HG02623 (cell line): Measurements from ENCODE around the gene SOWAHA.
"Not testable (repeated sequence)": the region's sequence is repeated elsewhere in the genome, so short reads cannot be mapped to it uniquely, and the experiment has no call there.

ENCODE experiments used
- ATAC-seq: cut with Tn5 transposase; IDR thresholded peaks from one replicate; pipeline ENCODE4 v1.9.1; 2021; ENCODE audit warnings: moderate library complexity; ENCODE audit not compliant: unreplicated experiment

Gene SOWAHA

DNA sequence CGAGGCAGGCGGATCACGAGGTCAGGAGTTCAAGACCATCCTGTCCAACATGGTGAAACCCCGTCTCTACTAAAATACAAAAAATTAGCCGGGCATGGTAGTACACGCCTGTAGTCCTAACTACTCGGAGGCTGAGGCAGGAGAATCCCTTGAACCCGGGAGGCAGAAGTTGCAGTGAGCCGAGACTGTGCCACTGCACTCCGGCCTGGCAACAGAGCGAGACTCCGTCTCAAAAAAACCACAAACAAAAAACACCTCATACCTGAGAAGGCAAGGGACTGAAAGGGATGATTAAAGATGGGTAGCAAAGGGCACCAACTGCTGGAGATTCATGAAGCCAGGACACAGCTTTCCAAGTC lies 6.3 kb upstream of the SOWAHA start:
- not testable (repeated sequence) for ATAC-seq

- no peak for ATAC-seq
Observed at GRCh38 chr5:132807163-132807838, 5.8 kb upstream of the SOWAHA start.

- no peak for ATAC-seq
Observed at GRCh38 chr5:132808448-132808847, 4.7 kb upstream of the SOWAHA start.

GRCh38 chr5:132808866-132809265 lies 4.2 kb upstream of the SOWAHA start:
- ATAC-seq = no peak

- ATAC-seq = no peak
Observed at GRCh38 chr5:132810605-132811004, 2.5 kb upstream of the SOWAHA start.

DNA sequence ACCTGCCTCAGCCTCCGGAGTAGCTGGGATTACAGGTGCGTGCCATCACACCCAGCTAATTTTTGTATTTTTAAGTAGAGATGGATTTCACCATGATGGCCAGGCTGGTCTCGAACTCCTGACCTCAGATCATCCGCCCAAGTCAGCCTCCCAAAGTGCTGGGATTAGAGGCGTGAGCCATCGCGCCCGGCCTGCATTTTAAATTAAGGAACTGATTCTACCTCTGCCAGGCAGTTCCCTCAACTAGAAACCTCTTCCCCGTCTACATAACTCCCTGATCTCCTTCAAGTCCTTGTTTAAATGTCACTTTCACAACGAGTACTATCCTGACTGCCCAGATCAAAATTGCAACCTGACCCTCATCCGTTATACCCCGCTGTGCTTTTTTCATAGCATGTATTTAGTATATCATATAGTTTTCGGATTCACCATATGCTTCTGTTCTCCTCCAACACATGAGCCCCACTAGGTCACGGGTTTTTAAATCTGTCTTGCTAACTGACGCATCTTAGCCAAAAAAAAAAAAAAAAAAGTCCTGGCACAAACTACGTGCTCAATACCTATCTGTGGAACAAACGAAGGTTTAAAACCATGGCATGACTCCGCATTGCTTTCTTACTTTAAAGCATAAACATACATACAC lies 858 bp upstream of the SOWAHA start:
- ATAC-seq = no peak

DNA sequence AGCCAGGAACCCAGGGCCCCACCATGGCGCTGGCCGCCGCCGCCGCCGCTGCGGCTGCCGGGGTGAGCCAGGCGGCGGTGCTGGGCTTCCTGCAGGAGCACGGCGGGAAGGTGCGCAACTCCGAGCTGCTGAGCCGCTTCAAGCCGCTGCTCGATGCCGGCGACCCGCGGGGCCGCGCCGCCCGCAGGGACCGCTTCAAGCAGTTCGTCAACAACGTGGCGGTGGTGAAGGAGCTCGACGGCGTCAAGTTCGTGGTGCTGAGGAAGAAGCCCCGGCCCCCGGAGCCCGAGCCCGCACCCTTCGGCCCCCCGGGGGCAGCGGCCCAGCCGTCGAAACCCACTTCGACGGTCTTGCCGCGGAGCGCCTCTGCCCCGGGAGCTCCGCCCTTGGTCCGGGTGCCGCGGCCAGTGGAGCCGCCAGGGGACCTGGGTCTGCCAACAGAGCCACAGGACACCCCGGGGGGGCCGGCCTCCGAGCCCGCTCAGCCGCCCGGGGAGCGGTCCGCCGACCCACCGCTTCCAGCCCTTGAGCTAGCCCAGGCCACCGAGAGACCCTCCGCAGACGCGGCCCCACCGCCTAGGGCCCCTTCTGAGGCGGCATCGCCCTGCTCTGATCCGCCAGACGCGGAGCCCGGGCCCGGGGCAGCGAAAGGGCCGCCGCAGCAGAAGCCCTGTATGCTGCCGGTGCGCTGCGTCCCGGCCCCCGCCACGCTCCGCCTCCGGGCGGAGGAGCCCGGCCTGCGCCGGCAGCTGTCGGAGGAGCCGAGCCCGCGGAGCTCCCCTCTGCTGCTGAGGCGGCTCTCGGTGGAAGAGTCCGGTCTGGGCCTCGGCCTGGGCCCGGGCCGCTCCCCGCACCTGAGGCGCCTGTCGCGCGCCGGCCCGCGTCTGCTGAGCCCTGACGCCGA lies 749 bp downstream of the SOWAHA start:
- no peak for ATAC-seq

- no peak for ATAC-seq
Observed at GRCh38 chr5:132814503-132815294, 1.6 kb downstream of the SOWAHA start.

- no peak for ATAC-seq
Observed at GRCh38 chr5:132815454-132815853, 2.4 kb downstream of the SOWAHA start.

DNA sequence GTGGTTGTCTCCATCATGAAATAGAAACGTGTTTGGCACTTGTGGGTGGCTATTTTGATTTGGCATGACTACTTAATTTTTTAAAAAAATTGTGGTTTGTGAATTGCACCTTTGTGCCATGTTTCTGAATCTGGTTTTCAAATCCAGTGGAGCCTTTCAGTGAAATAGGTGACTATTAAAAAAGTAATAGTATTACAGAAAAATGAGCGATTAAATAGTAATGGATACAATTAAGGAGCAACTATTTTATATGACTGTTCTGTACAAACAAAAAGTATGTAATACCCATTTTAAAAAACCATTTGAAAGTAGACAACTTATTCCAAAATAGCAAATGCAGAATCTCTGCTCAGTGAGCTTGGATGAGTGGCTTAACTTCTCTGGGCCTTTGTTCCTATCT lies 3.0 kb downstream of the SOWAHA start:
- ATAC-seq = no peak

- ATAC-seq = no peak
Observed at GRCh38 chr5:132816554-132816953, 3.5 kb downstream of the SOWAHA start.

GRCh38 chr5:132817011-132817410 lies 3.9 kb downstream of the SOWAHA start:
- ATAC-seq = no peak

- ATAC-seq = no peak
Observed at GRCh38 chr5:132819468-132819867, 6.4 kb downstream of the SOWAHA start.

GRCh38 chr5:132820162-132820754 lies 7.2 kb downstream of the SOWAHA start:
- ATAC-seq = peak; percentile 70

- ATAC-seq = no peak
Observed at GRCh38 chr5:132821350-132821749, 8.2 kb downstream of the SOWAHA start.

DNA sequence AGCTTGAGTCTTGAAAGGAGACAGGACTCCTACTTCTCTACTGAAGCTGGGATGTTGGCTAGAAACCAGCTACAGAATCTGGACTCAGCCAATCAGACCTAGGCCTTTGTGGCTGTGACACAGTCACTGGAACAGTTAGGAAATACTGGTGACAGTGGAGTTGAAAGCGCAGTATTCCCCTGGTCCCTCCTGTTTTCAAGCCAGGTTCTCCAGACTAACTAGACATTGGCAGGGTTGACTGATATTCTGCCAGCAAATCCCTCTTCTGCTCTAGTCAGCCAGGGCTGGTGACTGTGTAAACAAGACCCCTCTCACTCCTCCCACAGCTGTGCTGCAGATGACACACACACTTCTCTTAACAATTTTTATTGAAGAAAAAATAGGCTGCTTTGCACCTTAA lies 8.7 kb downstream of the SOWAHA start:
- no peak for ATAC-seq

DNA sequence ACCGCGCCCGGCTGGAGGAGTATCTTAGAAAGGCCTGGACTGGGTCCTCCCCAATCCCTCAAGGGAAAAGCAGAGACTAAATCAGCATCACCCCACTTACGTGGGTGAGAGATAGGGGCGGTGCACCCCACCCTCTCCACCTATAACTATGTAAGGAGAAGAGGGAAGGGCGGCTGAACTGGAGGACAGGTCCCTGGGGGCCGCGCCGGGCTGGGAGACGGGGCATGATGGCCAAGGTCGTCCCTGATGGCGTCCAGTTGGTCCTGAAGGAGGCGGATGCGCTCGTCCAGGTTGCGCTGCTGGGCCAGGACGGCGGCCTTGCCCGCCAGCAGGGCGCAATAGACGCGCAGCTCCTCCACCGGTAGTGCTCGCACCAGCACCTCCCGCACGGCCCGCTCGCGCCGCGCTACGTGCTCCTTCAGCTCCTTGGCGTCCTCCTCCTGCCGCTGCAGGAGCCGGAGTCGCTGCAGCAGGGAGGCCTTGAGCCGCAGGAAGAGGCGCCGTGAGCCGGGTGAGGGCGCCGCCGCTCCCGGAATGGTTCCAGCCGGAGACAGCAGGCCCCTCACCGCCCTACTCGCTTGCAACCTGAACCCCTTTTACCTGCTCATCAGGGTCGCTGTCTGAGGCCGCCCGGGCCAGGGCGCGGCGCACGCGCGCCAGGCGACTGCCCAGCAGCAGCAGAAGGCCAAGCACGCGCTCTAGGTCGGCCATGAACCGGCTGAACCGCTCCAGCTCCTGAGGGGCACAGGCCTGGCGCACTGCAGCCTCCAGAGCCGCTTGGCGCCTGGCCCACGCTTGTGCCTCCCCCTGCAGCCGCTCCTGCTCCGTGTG lies 9.8 kb downstream of the SOWAHA start:
- no peak for ATAC-seq

- ATAC-seq = no peak
Observed at GRCh38 chr5:132823481-132824050, 10.5 kb downstream of the SOWAHA start.

DNA sequence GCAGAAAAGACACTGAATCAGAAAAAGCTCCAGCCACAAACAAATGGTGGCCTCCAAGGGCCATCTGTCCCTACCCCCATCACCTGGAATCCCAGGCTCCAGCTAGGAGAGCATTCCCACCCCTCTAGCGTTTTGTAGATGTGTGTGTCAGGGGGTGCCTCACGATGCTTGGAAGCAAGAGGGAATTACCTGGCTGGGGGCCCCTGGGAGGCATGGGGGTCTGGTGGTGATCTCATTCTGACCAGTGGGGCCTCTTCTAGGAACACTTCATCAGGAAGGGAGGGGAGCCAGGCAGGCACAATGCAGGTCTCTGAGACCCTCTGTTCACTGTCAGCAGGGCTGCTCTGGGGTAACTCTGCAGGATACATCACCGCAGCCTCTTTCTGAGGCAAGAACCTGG lies 11.3 kb downstream of the SOWAHA start:
- no peak for ATAC-seq
